ENCODE measurements around the gene NCAM1.

Gene NCAM1

GRCh38 chr11:113172382-113172951 is 211.2 kb downstream of the NCAM1 start:
- H3K79me2 ChIP-seq = no peaks in the 10 kb centered on the region
- H2AFZ ChIP-seq = no peak overlapping the region
- H3K9ac ChIP-seq = no peak overlapping the region
- H3K4me3 ChIP-seq (ENCODE audit: low read depth, low read length) = no peak overlapping the region
- no peaks in the 10 kb centered on the region for H3K9me3 ChIP-seq (ENCODE audit: control insufficient read depth, low read length)
- no peak for TF ChIP-seq CTCF (IDR thresholded peaks at IDR 0.05)
- H3K36me3 ChIP-seq (ENCODE audit: control insufficient read depth, insufficient read depth, low read length) = no peaks in the 10 kb centered on the region
- no peak overlapping the region for H3K27ac ChIP-seq
- H3K4me2 ChIP-seq (ENCODE audit: low read length) = no peak overlapping the region
- no peaks in the 10 kb centered on the region for H3K4me1 ChIP-seq
- H3K27me3 ChIP-seq (ENCODE audit: control insufficient read depth, insufficient read depth, low read length) = no peaks in the 10 kb centered on the region

- Histone ChIP-seq H3K4me3 (ENCODE audit: low read depth, low read length) (no peak overlapping the region), H3K9me3 (ENCODE audit: control insufficient read depth, low read length) (no peaks in the 10 kb centered on the region), H3K9ac (no peak overlapping the region), H3K4me2 (ENCODE audit: low read length) (no peak overlapping the region), H3K27ac (no peak overlapping the region), H3K27me3 (ENCODE audit: control insufficient read depth, insufficient read depth, low read length) (no peaks in the 10 kb centered on the region), H3K4me1 (no peaks in the 10 kb centered on the region), H2AFZ (no peak overlapping the region), H3K36me3 (ENCODE audit: control insufficient read depth, insufficient read depth, low read length) (no peaks in the 10 kb centered on the region), H3K79me2 (no peaks in the 10 kb centered on the region)
- no peak for TF ChIP-seq CTCF (IDR thresholded peaks at IDR 0.05)
Observed at GRCh38 chr11:113173126-113173525, 211.9 kb downstream of the NCAM1 start.

- no peaks in the 10 kb centered on the region for H3K79me2 ChIP-seq
- H3K4me1 ChIP-seq = no peaks in the 10 kb centered on the region
- H3K4me3 ChIP-seq (ENCODE audit: low read depth, low read length) = no peak overlapping the region
- no peaks in the 10 kb centered on the region for H3K27me3 ChIP-seq (ENCODE audit: control insufficient read depth, insufficient read depth, low read length)
- TF ChIP-seq CTCF (IDR thresholded peaks at IDR 0.05) = no peak
- H3K27ac ChIP-seq = no peak overlapping the region
- H3K9ac ChIP-seq = no peak overlapping the region
- no peaks in the 10 kb centered on the region for H3K36me3 ChIP-seq (ENCODE audit: control insufficient read depth, insufficient read depth, low read length)
- H3K9me3 ChIP-seq (ENCODE audit: control insufficient read depth, low read length) = no peaks in the 10 kb centered on the region
- H3K4me2 ChIP-seq (ENCODE audit: low read length) = no peak overlapping the region
- H2AFZ ChIP-seq = no peak overlapping the region
Observed at GRCh38 chr11:113174882-113175281, 213.7 kb downstream of the NCAM1 start.

- no peak for TF ChIP-seq CTCF (IDR thresholded peaks at IDR 0.05)
- Histone ChIP-seq H3K4me2 (ENCODE audit: low read length) (no peak overlapping the region), H3K36me3 (ENCODE audit: control insufficient read depth, insufficient read depth, low read length) (no peaks in the 10 kb centered on the region), H3K4me3 (ENCODE audit: low read depth, low read length) (no peak overlapping the region), H3K27me3 (ENCODE audit: control insufficient read depth, insufficient read depth, low read length) (no peaks in the 10 kb centered on the region), H3K79me2 (no peaks in the 10 kb centered on the region), H2AFZ (no peak overlapping the region), H3K9ac (no peak overlapping the region), H3K27ac (no peak overlapping the region), H3K4me1 (no peaks in the 10 kb centered on the region), H3K9me3 (ENCODE audit: control insufficient read depth, low read length) (no peaks in the 10 kb centered on the region)
Observed at GRCh38 chr11:113176599-113177360, 215.6 kb downstream of the NCAM1 start.

- no peaks in the 10 kb centered on the region for H3K79me2 ChIP-seq
- no peaks in the 10 kb centered on the region for H3K9me3 ChIP-seq (ENCODE audit: control insufficient read depth, low read length)
- no peaks in the 10 kb centered on the region for H3K27me3 ChIP-seq (ENCODE audit: control insufficient read depth, insufficient read depth, low read length)
- H3K4me3 ChIP-seq (ENCODE audit: low read depth, low read length) = no peak overlapping the region
- H2AFZ ChIP-seq = no peak overlapping the region
- no peak for TF ChIP-seq CTCF (IDR thresholded peaks at IDR 0.05)
- no peak overlapping the region for H3K9ac ChIP-seq
- no peak overlapping the region for H3K27ac ChIP-seq
- H3K36me3 ChIP-seq (ENCODE audit: control insufficient read depth, insufficient read depth, low read length) = no peaks in the 10 kb centered on the region
- H3K4me2 ChIP-seq (ENCODE audit: low read length) = no peak overlapping the region
- no peaks in the 10 kb centered on the region for H3K4me1 ChIP-seq
Observed at GRCh38 chr11:113177671-113178070, 216.5 kb downstream of the NCAM1 start.
